Gastrocnemius medialis (tissue), 4 donors: Measurements from ENCODE around the gene IGSF8. TPM values are rescaled to one million over a fixed set of nuclear protein-coding genes. Genes with fewer than 3 reads are reported as not detected.

Experiments
- ATAC-seq, 2 donors: fragments of 150-250 bp; one replicate each; pipeline ENCODE4 v1.9.1; 2016
- DNase-seq, 2 donors: peaks; one replicate each; pipeline ENCODE4 v3.0.0-alpha.2; 2019
- H3K27ac ChIP-seq, 4 donors: fragments of 200-600 bp; sonication (generic); 1 replicate in 1 of 4; 2 replicates in 3 of 4; pipeline ENCODE4 v1.5.1; 2016 to 2018; ENCODE audit warnings: mild to moderate bottlenecking in 2 of 4, moderate library complexity in 1 of 4
- H3K27me3 ChIP-seq, 3 donors: fragments of 200-600 bp; sonication (generic) in 2 of 3; 1 replicate in 1 of 3; 2 replicates in 2 of 3; pipeline versions ENCODE4 v1.5.1 to v1.6.0; 2016 to 2019; ENCODE audit warnings: mild to moderate bottlenecking in 1 of 3, moderate library complexity in 1 of 3
- H3K36me3 ChIP-seq, 2 donors: fragments of 200-600 bp; sonication (generic) in 1 of 2; one replicate each; pipeline ENCODE4 v1.5.1; 2017 to 2018
- H3K4me1 ChIP-seq, 2 donors: fragments of 200-600 bp; sonication (generic) in 1 of 2; one replicate each; pipeline ENCODE4 v1.5.1; 2016 to 2017; ENCODE audit warnings: mild to moderate bottlenecking in 2 of 2
- H3K4me3 ChIP-seq, 4 donors: fragments of 200-600 bp; sonication (generic) in 3 of 4; 1 replicate in 1 of 4; 2 replicates in 3 of 4; pipeline ENCODE4 v1.5.1; 2016 to 2019; ENCODE audit warnings: mild to moderate bottlenecking in 2 of 4
- H3K9me3 ChIP-seq, 3 donors: fragments of 200-600 bp; sonication (generic) in 2 of 3; 1 replicate in 1 of 3; 2 replicates in 2 of 3; pipeline ENCODE4 v1.5.1; 2016 to 2019
- CTCF ChIP-seq, 5 experiments: fragments of 450-650 bp in 3 of 5; fragments of 200-600 bp in 2 of 5; sonication (generic) in 2 of 5; IDR thresholded peaks in 4 of 5; conservative IDR thresholded peaks in 1 of 5; 1 replicate in 4 of 5; 2 replicates in 1 of 5; pipeline ENCODE4 v1.5.1; 2016 to 2019; ENCODE audit warnings: antibody characterized with exemption in 5 of 5, mild to moderate bottlenecking in 3 of 5, moderate library complexity in 3 of 5
- POLR2A ChIP-seq, 2 donors: fragments of 450-650 bp; IDR thresholded peaks; one replicate each; pipeline ENCODE4 v1.6.1; 2017; ENCODE audit warnings: antibody characterized with exemption in 2 of 2, mild to moderate bottlenecking in 2 of 2, moderate library complexity in 2 of 2
- in situ Hi-C, 4 donors: fragments of 200-750 bp; cut with MboI; loops; one replicate each; pipeline versions ENCODE4 v1.15.0 to v1.8.0; 2017; ENCODE audit warnings: low sequenced_read_pairs in 4 of 4
- intact Hi-C: fragments of 100-400 bp; cut with DNase I; formaldehyde crosslinking; loops from one replicate; pipeline ENCODE4 v1.15.1; 2023; ENCODE audit warnings: low total_unique reads
- total RNA-seq, 4 donors: library from RNA; depleted of rRNA; stranded (reverse); fragments of >200 nt; gene quantifications; one replicate each; pipeline versions ENCODE4 v1.1.0 to v1.2.3, GENCODE V29; 2016

The IGSF8 gene
- total RNA-seq, 4 donors from 2014 or later = 3.4 to 12.8 (median 8.7) TPM

GRCh38 chr1:160097151-160097910, 1.1 kb downstream of the IGSF8 start:
- H3K4me1 ChIP-seq = peaks cover 38 to 39% of the 10 kb centered on the region in 2 donors
- in situ Hi-C loops = loop anchor here in 2 of 4 donors (10.0 to 25.0 kb wide), 3 partner anchors 157 to 265 kb away; partner anchors contain the start of genes NHLH1 (in 2 of the 2) and PEX19 (in 1 of the 2)
- intact Hi-C loops = loop anchor here (5.0 kb wide), 1 partner anchor 245 kb away; the partner anchor contains the start of genes COPA and NCSTN
- peak overlapping the region; percentile 75 to 99 (median 87) for H3K4me3 ChIP-seq
- peak overlapping the region; percentile 88 to 96 (median 94) for H3K27ac ChIP-seq
- TF ChIP-seq CTCF (IDR thresholded peaks at IDR 0.05 in 4 of 5, conservative IDR thresholded peaks at IDR 0.05 in 1 of 5) (no peak), POLR2A (IDR thresholded peaks at IDR 0.05) (no peak)
- no peak for DNase-seq
- peaks cover 0 to under 1% of the 10 kb centered on the region in 2 donors for H3K36me3 ChIP-seq
- no peak for ATAC-seq
- H3K9me3 ChIP-seq = no peaks in the 10 kb centered on the region
- no peaks in the 10 kb centered on the region for H3K27me3 ChIP-seq

- peaks cover 30% of the 10 kb centered on the region in 2 donors for H3K4me1 ChIP-seq
- peak overlapping the region; percentile 88 to 96 (median 94) for H3K27ac ChIP-seq
- peak; percentile 4 to 23 for ATAC-seq
- H3K27me3 ChIP-seq = no peaks in the 10 kb centered on the region
- DNase-seq = peak in 1 of 2 donors; percentile 78
- in situ Hi-C loops = loop anchor here in 2 of 4 donors (10.0 to 25.0 kb wide), 3 partner anchors 158 to 266 kb away; partner anchors contain the start of genes NHLH1 (in 2 of the 2) and PEX19 (in 1 of the 2)
- H3K36me3 ChIP-seq = peaks cover 0 to 6% of the 10 kb centered on the region in 2 donors
- no peak overlapping the region for H3K4me3 ChIP-seq
- no peaks in the 10 kb centered on the region for H3K9me3 ChIP-seq
- intact Hi-C loops = loop anchor here (5.0 kb wide), 1 partner anchor 246 kb away; the partner anchor contains the start of genes COPA and NCSTN
- TF ChIP-seq CTCF (IDR thresholded peaks at IDR 0.05 in 4 of 5, conservative IDR thresholded peaks at IDR 0.05 in 1 of 5) = no peak
- TF ChIP-seq POLR2A (IDR thresholded peaks at IDR 0.05) = no peak
Observed at GRCh38 chr1:160096274-160097116, 1.9 kb downstream of the IGSF8 start.

GRCh38 chr1:160095382-160096105, 2.9 kb downstream of the IGSF8 start:
- TF ChIP-seq CTCF (IDR thresholded peaks at IDR 0.05 in 4 of 5, conservative IDR thresholded peaks at IDR 0.05 in 1 of 5) = no peak
- no peak for TF ChIP-seq POLR2A (IDR thresholded peaks at IDR 0.05)
- Histone ChIP-seq H3K9me3 (no peaks in the 10 kb centered on the region), H3K36me3 (peaks cover 0 to 6% of the 10 kb centered on the region in 2 donors), H3K27ac (peak overlapping the region; percentile 44 to 94 (median 90)), H3K4me1 (peaks cover 20 to 23% of the 10 kb centered on the region in 2 donors), H3K4me3 (no peak overlapping the region), H3K27me3 (no peaks in the 10 kb centered on the region)
- ATAC-seq (no peak), DNase-seq (no peak)
- in situ Hi-C loops (loop anchor here in 2 of 4 donors (10.0 to 25.0 kb wide), 3 partner anchors 159 to 267 kb away; partner anchors contain the start of genes NHLH1 (in 2 of the 2) and PEX19 (in 1 of the 2)), intact Hi-C loops (loop anchor here (5.0 kb wide), 1 partner anchor 247 kb away; the partner anchor contains the start of genes COPA and NCSTN)

- Histone ChIP-seq H3K4me1 (peaks cover 20 to 23% of the 10 kb centered on the region in 2 donors), H3K4me3 (no peak overlapping the region), H3K27me3 (no peaks in the 10 kb centered on the region), H3K36me3 (peaks cover 0 to 6% of the 10 kb centered on the region in 2 donors), H3K9me3 (no peaks in the 10 kb centered on the region), H3K27ac (no peak overlapping the region)
- intact Hi-C loops = loop anchor here (5.0 kb wide), 1 partner anchor 247 kb away; the partner anchor contains the start of genes COPA and NCSTN
- DNase-seq (no peak), ATAC-seq (no peak)
- TF ChIP-seq POLR2A (IDR thresholded peaks at IDR 0.05) = no peak
- no peak for TF ChIP-seq CTCF (IDR thresholded peaks at IDR 0.05 in 4 of 5, conservative IDR thresholded peaks at IDR 0.05 in 1 of 5)
- in situ Hi-C loops = loop anchor here in 2 of 4 donors (10.0 to 25.0 kb wide), 3 partner anchors 160 to 267 kb away; partner anchors contain the start of genes NHLH1 (in 2 of the 2) and PEX19 (in 1 of the 2)
Observed at GRCh38 chr1:160094806-160095205, 3.6 kb downstream of the IGSF8 start.
